AG09319 (cell line): Measurements from ENCODE around the gene GNPTAB.

Experiments used
- DNase-seq: peaks from one replicate; pipeline ENCODE4 v3.0.0-alpha.2; 2010; ENCODE audit warnings: low read depth; ENCODE audit errors: extremely low read depth
- TF ChIP-seq, protein P1 (sequence below): IDR thresholded peaks from 2 replicates; pipeline ENCODE4 v1.5.1; 2011; ENCODE audit warnings: low read depth, mild to moderate bottlenecking, inconsistent platforms, low read length, moderate library complexity

Gene GNPTAB

DNA sequence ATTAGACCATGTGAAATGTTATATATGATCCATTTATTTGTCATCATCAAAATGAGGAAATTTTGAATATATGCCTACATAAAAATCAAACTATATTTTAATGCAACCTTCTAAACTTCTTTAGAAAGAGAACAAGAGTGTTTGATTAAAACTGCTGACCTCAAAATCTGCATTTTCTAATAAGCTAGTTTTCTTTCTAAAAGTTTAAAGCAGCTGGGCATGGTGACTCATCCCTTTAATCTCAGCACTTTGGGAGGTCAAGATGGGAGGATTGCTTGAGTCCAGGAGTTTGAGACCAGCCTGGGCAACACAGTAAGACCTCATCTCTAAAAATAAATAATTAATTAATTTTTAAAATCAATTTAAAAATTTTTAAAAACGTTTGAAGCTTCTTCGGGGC lies 36.2 kb downstream of the GNPTAB start:
- DNase-seq, result no peak
- TF ChIP-seq, protein P1, sequence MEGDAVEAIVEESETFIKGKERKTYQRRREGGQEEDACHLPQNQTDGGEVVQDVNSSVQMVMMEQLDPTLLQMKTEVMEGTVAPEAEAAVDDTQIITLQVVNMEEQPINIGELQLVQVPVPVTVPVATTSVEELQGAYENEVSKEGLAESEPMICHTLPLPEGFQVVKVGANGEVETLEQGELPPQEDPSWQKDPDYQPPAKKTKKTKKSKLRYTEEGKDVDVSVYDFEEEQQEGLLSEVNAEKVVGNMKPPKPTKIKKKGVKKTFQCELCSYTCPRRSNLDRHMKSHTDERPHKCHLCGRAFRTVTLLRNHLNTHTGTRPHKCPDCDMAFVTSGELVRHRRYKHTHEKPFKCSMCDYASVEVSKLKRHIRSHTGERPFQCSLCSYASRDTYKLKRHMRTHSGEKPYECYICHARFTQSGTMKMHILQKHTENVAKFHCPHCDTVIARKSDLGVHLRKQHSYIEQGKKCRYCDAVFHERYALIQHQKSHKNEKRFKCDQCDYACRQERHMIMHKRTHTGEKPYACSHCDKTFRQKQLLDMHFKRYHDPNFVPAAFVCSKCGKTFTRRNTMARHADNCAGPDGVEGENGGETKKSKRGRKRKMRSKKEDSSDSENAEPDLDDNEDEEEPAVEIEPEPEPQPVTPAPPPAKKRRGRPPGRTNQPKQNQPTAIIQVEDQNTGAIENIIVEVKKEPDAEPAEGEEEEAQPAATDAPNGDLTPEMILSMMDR, result no peak

DNA sequence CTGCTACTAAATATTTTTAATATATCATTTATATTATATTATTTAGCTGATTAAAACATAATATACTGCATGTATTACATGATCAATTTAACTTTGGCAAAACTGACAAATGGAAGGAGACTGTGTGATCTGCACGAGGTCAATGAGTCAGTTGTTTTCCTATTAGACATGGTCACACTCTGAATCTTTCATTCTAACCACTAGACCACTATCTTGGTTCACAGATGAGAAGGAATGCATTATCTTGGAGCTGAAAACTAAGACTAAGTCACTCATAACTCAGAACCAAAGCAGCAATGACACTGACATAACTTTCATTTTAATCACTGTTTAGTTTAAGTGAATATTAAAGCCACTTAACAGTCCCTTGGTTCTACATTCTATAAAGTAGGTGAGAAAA lies 37.4 kb downstream of the GNPTAB start:
- TF ChIP-seq, protein P1, result no peak
- no peak for DNase-seq

DNA sequence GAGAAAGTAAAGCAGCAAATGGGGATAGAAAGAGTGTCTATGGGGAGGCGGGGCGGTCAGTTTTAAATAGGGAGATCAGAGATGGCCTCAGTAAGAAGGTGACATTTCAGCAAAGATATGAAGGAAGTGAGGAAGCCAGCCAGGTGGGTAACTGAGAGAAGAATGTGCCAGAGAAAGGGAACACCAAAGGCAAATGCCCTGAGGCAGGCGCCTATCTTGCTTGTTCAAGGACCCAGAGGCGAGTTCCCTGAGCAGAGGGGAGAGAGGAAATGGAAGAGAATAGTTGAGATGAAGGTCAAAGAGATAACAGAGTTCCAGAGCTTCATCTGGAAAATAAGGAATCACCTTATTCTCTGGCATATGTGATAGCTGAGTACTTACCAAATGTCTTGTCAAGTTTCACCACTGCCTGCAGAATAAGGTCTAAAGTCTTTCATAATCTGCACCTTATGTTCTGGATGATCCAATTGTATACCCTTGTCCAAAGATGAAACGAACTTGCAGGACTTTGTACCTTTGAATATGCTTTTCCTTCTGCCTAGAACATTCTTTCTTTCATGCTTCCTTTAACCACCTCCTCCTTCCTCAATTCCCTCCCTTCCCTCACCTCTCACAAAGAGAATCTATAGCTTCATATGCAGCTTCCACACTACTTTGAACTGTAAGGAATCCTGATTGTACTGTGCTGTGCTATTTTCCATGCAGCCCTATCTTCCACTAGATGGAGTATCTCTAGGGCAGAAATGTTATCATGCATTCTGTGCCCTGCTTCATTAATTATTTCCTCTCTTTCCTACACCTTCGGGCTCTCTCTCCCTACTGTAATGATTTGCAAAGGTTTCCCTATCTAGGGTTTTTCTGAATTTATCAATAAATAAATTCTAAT lies 38.5 kb downstream of the GNPTAB start:
- DNase-seq, result no peak
- TF ChIP-seq, protein P1, result peak; percentile 40

DNA sequence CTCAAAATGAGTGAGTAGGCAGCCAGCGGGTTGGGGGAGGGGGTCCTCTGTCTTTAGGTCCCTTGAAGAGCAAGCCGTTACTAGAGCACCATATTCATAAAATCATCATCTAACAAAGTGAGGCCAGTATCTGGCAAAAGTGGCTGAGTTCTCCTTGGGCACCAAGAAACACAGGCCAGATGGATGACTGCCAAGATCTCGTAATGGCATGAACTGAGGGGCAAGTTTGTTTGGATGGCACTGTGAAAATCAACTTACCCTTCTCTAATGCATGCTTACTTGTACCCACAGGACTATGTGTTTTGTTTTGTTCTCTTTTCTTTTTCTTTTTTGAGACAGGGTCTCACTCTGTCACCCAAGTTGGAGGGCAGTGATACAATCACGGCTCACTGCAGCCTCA lies 41.6 kb downstream of the GNPTAB start:
- TF ChIP-seq, protein P1, result no peak
- DNase-seq, result no peak

DNA sequence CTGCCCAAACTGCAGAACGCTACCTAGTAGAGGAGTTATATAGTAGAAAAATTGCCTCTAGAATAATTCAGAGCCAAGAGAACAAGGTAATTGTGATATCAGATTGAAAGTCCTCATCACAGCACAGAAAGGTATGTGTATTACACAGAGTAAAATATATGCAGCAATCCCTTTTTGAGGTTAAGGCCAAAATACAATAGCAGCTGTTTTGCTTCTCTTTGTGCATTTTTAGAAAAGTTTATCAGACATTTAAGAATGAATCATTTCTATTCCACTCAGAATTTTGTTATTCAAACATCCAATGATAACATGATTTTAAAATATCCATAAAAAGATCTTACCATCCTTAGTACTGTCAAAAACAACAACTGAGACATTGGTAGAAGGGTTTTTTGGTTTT lies 45.1 kb downstream of the GNPTAB start:
- TF ChIP-seq, protein P1, result no peak
- DNase-seq, result no peak

DNA sequence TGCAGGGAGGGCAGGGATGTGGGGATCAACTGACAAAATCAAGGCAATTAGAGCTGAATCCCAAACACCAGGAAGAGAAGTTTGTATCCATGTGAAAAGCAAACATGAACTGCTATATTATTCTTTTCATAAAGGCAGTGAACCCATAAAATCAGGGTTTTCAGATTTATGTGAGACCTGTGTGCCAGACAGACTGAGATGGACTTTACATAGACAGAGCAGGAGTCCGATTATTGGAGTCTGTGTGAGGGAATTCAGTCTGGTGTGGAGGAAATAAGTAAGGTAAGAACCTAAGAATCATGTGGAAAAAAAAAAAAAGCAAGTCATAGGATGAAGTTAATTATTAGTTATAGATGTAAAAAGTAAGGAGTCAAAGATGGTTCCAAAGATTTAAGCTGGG lies 46.4 kb downstream of the GNPTAB start:
- no peak for DNase-seq
- TF ChIP-seq, protein P1, result no peak

DNA sequence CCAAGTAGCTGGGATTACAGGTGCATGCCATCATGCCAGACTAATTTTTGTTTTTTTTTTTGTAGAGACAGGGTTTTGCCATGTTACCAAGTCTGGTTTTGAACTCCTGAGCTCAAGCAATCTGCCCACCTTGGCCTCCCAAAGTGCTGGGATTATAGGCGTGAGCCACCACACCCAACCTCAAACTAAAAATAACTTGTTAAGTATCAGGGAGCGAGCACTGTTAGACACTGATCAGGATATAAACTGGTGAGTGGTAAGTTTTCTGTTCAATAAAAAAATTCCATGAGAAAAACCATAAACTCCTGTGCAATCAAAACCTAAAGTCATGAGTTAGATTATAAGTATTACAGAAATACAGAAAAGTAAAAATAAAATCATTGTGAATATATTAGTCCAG lies 46.9 kb downstream of the GNPTAB start:
- TF ChIP-seq, protein P1, result no peak
- no peak for DNase-seq
